Tibial artery (tissue), 4 donors: ENCODE measurements around the gene SLC4A3.

Experiments used
- DNase-seq, 2 donors: peaks; one replicate each; pipeline ENCODE4 v3.0.0-alpha.2; 2019
- H3K27ac ChIP-seq, 2 donors: fragments of 200-600 bp; sonication (generic) in 1 of 2; 1 replicate in 1 of 2; 2 replicates in 1 of 2; pipeline ENCODE4 v1.5.1; 2018 to 2019; ENCODE audit warnings: mild to moderate bottlenecking in 1 of 2
- H3K27me3 ChIP-seq, 2 donors: fragments of 200-600 bp; sonication (generic) in 1 of 2; one replicate each; pipeline versions ENCODE4 v1.5.1 to v1.6.0; 2016 to 2019
- H3K36me3 ChIP-seq, 3 donors: fragments of 200-600 bp; sonication (generic) in 2 of 3; one replicate each; pipeline ENCODE4 v1.5.1; 2016 to 2019; ENCODE audit warnings: mild to moderate bottlenecking in 2 of 3
- H3K4me1 ChIP-seq, 4 donors: fragments of 200-600 bp; sonication (generic) in 2 of 4; 1 replicate in 3 of 4; 2 replicates in 1 of 4; pipeline ENCODE4 v1.5.1; 2016 to 2019
- H3K4me3 ChIP-seq, 2 donors: fragments of 200-600 bp; sonication (generic) in 1 of 2; 1 replicate in 1 of 2; 2 replicates in 1 of 2; pipeline ENCODE4 v1.5.1; 2018 to 2019; ENCODE audit warnings: mild to moderate bottlenecking in 2 of 2
- H3K9me3 ChIP-seq, 3 donors: fragments of 200-600 bp; sonication (generic) in 1 of 3; one replicate each; pipeline ENCODE4 v1.5.1; 2016 to 2019
- intact Hi-C: fragments of 100-400 bp; cut with DNase I; formaldehyde crosslinking; loops from one replicate; pipeline ENCODE4 v1.15.0; 2023; ENCODE audit warnings: low total_unique reads
- TF ChIP-seq, protein P1 (sequence below), 2 experiments: fragments of 200-600 bp in 1 of 2; fragments of 450-650 bp in 1 of 2; IDR thresholded peaks; one replicate each; pipeline ENCODE4 v1.5.1; 2017 to 2019; ENCODE audit warnings: antibody characterized with exemption in 2 of 2, mild to moderate bottlenecking in 1 of 2, moderate library complexity in 1 of 2

SLC4A3 gene

DNA sequence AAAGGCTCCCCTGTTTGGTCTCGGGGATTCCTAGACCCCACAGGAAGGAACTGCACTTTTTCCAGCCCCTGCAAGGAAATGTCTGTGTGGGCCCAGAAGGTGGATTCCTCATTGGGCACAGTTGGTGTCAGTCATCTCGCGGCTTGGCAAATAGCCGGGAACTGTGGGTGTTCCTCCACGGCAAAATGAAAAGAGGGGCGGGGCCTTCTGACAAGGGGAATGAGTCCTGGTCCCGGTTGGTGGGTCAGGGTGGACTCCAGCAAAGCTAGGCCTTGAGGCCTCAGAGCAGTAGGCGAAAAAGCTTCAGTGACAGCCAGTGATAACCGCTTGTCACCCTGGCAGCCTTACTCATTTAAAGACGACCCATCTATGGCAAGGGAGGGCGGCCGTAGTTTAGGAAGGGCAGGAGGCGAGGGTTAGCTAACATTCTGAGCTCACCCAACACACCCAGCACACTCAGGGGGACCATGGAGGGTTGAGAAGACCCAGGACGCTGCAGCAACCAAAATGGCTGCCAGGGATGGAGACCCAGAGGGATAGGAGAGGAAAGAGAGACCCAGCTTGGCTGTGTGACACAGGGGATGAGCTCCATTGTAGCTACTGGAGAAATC, 16.5 kb downstream of the SLC4A3 start:
- DNase-seq = peak in 1 of 2 donors; percentile 11
- H3K27ac ChIP-seq = no peak overlapping the region
- intact Hi-C loops = loop anchor here (5.0 kb wide), 2 partner anchors 43 to 102 kb away; partner anchors contain the start of genes CHPF and TMEM198
- TF ChIP-seq, protein P1, sequence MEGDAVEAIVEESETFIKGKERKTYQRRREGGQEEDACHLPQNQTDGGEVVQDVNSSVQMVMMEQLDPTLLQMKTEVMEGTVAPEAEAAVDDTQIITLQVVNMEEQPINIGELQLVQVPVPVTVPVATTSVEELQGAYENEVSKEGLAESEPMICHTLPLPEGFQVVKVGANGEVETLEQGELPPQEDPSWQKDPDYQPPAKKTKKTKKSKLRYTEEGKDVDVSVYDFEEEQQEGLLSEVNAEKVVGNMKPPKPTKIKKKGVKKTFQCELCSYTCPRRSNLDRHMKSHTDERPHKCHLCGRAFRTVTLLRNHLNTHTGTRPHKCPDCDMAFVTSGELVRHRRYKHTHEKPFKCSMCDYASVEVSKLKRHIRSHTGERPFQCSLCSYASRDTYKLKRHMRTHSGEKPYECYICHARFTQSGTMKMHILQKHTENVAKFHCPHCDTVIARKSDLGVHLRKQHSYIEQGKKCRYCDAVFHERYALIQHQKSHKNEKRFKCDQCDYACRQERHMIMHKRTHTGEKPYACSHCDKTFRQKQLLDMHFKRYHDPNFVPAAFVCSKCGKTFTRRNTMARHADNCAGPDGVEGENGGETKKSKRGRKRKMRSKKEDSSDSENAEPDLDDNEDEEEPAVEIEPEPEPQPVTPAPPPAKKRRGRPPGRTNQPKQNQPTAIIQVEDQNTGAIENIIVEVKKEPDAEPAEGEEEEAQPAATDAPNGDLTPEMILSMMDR (IDR thresholded peaks at IDR 0.05) = no peak
- no peaks in the 10 kb centered on the region for H3K9me3 ChIP-seq
- H3K4me3 ChIP-seq = no peak overlapping the region
- H3K27me3 ChIP-seq = no peaks in the 10 kb centered on the region
- no peaks in the 10 kb centered on the region for H3K36me3 ChIP-seq
- H3K4me1 ChIP-seq = peaks cover 0 to 23% (median 15%) of the 10 kb centered on the region in 4 donors

DNA sequence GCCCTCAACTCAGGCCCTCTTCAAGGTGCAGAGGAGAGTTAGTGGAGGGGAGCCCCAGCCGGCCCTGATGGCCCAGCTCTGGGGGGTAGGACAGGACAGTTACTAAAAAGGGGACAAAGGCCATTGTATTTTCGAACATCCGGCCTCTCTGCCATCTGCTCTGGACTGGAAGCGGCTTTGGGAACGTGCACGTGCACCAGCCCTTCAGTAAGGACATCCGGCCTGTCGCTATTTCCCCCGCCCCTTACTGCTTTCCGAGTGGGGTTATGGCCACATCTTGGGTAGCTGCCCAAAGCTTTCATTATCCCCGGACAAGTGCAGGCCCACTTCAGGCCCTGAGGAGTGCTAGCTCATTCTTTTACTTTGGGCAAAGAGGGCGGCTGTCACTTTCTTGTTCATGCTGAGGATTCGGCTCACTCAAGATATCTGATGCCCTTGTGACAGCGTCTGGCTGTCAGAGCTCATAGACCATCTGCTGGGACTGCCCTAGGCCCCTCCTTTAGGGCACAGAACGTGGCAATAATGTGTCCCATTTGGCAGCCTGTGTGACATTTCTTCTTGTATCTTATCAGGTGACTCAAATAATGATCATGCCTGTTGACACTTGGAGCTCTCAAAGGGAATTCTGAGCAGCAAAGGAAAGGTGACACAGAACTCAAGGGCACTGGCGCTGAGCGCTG, 17.5 kb downstream of the SLC4A3 start:
- Histone ChIP-seq H3K27ac (peak overlapping the region in 1 of 2 donors; percentile 0), H3K4me1 (peaks cover 0 to 23% (median 15%) of the 10 kb centered on the region in 4 donors), H3K4me3 (no peak overlapping the region), H3K9me3 (no peaks in the 10 kb centered on the region), H3K27me3 (no peaks in the 10 kb centered on the region), H3K36me3 (no peaks in the 10 kb centered on the region)
- DNase-seq = peak in 1 of 2 donors; percentile 20
- intact Hi-C loops = loop anchor here (5.0 kb wide), 2 partner anchors 42 to 103 kb away; partner anchors contain the start of genes CHPF and TMEM198
- TF ChIP-seq, protein P1 (IDR thresholded peaks at IDR 0.05) = no peak

DNA sequence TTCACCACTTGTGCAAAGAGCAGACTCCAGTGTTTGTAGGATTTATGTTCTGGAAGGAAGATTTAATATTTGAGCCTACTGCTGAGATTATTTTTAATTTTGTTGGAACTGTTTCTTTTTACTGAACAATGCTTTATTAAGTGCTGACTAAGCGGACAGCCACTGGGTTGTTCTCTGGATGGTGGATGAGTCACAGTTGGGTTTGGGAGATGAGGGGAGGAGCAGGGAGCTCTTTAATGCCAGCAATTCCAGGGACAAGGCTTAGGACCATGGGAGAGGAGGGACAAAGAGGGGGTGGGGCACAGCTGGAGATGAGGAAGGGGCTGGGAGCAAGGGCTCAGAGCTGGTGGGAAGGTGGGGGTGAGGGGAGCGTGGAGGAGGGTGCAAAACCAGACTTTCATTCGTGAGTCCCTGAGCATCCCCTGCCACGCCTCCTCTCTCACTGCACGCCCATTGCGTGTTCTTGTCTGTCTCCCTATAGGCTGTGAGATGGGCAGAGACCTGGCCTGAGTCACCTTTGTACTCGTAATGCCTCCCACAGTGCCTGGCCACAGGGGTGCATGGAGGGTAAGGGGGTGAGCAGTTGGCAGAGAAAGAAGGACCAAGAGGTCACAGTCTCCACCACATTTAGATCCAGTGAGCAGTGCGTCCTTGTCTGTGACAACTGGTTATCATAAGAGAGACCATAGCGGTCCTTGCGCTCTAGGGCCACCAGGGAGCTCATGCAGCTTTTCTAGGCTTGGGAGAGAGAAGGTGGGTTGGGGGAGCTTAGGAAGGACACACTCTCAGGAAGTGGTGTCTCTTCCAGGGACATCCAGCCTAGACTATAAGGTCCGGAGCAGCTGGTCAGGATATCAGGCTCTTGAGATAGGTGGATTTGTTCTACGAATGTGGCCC, 18.4 kb downstream of the SLC4A3 start:
- H3K36me3 ChIP-seq = no peaks in the 10 kb centered on the region
- no peaks in the 10 kb centered on the region for H3K27me3 ChIP-seq
- no peak overlapping the region for H3K27ac ChIP-seq
- no peak overlapping the region for H3K4me3 ChIP-seq
- intact Hi-C loops = no loop called here
- H3K9me3 ChIP-seq = no peaks in the 10 kb centered on the region
- TF ChIP-seq, protein P1 (IDR thresholded peaks at IDR 0.05) = no peak
- H3K4me1 ChIP-seq = peaks cover 0 to 23% (median 15%) of the 10 kb centered on the region in 4 donors
- peak in 1 of 2 donors; percentile 24 for DNase-seq

DNA sequence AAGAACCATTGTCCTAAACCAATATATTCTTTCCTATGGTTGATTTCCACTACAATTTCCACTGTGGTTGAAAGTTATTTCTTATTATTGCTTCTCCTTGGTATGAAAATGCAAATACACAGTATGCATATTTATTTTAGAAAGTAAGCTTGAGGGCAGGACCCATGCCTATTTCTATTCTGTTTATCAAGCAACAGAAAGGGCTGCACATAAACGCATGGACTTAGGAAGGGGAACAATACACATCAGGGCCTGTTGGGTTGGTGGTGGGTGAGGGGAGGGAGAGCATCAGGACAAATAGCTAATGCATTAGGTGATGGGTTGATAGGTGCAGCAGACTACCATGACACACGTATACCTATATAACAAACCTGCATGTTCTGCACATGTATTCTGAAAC, 20.7 kb downstream of the SLC4A3 start:
- Histone ChIP-seq H3K27ac (no peak overlapping the region), H3K27me3 (no peaks in the 10 kb centered on the region), H3K4me1 (peaks cover 0 to 13% (median 8%) of the 10 kb centered on the region in 4 donors), H3K9me3 (no peaks in the 10 kb centered on the region), H3K4me3 (no peak overlapping the region), H3K36me3 (no peaks in the 10 kb centered on the region)
- intact Hi-C loops = no loop called here
- TF ChIP-seq, protein P1 (IDR thresholded peaks at IDR 0.05) = no peak
- no peak for DNase-seq

DNA sequence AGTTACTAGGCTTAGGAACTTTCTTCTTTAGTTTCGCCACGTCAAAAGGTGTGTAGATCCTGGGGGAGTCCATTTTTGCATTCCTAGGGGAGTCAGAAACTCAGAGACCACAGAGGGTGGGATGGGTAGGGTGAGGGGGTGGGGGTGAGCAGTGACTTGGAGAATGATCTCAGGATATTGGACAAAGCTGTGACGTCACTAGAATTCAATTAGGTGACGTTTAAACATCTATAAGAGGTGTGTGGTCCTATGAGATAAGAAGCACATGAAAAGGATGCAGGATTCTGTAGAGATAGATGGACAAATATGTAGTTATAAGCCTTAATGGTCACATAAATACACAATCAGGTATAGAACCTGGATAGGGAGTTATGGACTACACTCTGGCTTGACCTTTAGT, 21.5 kb downstream of the SLC4A3 start:
- DNase-seq = no peak
- no peaks in the 10 kb centered on the region for H3K36me3 ChIP-seq
- H3K4me3 ChIP-seq = no peak overlapping the region
- intact Hi-C loops = no loop called here
- H3K4me1 ChIP-seq = peaks cover 0 to 13% (median 8%) of the 10 kb centered on the region in 4 donors
- H3K27ac ChIP-seq = no peak overlapping the region
- no peaks in the 10 kb centered on the region for H3K27me3 ChIP-seq
- TF ChIP-seq, protein P1 (IDR thresholded peaks at IDR 0.05) = no peak
- H3K9me3 ChIP-seq = no peaks in the 10 kb centered on the region
